ENCODE data around the gene JPH2. TPM values are rescaled to one million over a fixed set of nuclear protein-coding genes. Genes with fewer than 3 reads are reported as not detected.

Gene JPH2
- total RNA-seq, 1 experiment from 2014 or later = 15.8 TPM

- H3K9ac ChIP-seq (ENCODE audit: low read length) = no peak overlapping the region
- H3K9me2 ChIP-seq (replicated peaks; ENCODE audit: low read length) = no peaks in the 10 kb centered on the region
- no peaks in the 10 kb centered on the region for H3K27me3 ChIP-seq (ENCODE audit: low read length)
- POLR2A ChIA-PET (ENCODE audit: unreplicated experiment) = no interaction called here
- intact Hi-C loops (cut with micrococcal nuclease) = no loop called here
- no peak for TF ChIP-seq CTCF (conservative IDR thresholded peaks at IDR 0.05; ENCODE audit: low read depth, low read length)
- no peak for TF ChIP-seq EZH2phosphoT487 (IDR thresholded peaks at IDR 0.05; ENCODE audit: borderline replicate concordance, low read length)
- no peak for TF ChIP-seq EZH2 (IDR thresholded peaks at IDR 0.05; ENCODE audit: low read length, unreplicated experiment)
- no peaks in the 10 kb centered on the region for H4K20me1 ChIP-seq (ENCODE audit: low read length)
- no peaks in the 10 kb centered on the region for H3K79me2 ChIP-seq (ENCODE audit: low read length)
- DNase-seq (no peak), ATAC-seq (no peak)
- H3K36me3 ChIP-seq (ENCODE audit: low read depth, low read length) = no peaks in the 10 kb centered on the region
- H3K4me3 ChIP-seq (ENCODE audit: low read length) = no peak overlapping the region
- CTCF ChIA-PET = no interaction called here
- H3K4me2 ChIP-seq (ENCODE audit: low read length) = no peak overlapping the region
- H2AFZ ChIP-seq (ENCODE audit: low read length) = no peak overlapping the region
- H3K4me1 ChIP-seq (ENCODE audit: insufficient read depth, low read length) = peaks cover 21% of the 10 kb centered on the region
- no peak overlapping the region for H3K27ac ChIP-seq (ENCODE audit: low read length)
- BruUV-seq (replicated peaks) = no TSS peak
- no peaks in the 10 kb centered on the region for H3F3A ChIP-seq (ENCODE audit: low read length, unreplicated experiment)
- H3K9me3 ChIP-seq (ENCODE audit: low read length) = no peaks in the 10 kb centered on the region
Measured at GRCh38 chr20:44075950-44076232, 111.1 kb downstream of the JPH2 start.

GRCh38 chr20:44075191-44075949, 111.6 kb downstream of the JPH2 start:
- no peaks in the 10 kb centered on the region for H3K27me3 ChIP-seq (ENCODE audit: low read length)
- H3F3A ChIP-seq (ENCODE audit: low read length, unreplicated experiment) = no peaks in the 10 kb centered on the region
- H3K4me3 ChIP-seq (ENCODE audit: low read length) = no peak overlapping the region
- no peak overlapping the region for H3K9ac ChIP-seq (ENCODE audit: low read length)
- ATAC-seq (no peak), DNase-seq (no peak)
- H3K4me2 ChIP-seq (ENCODE audit: low read length) = no peak overlapping the region
- H2AFZ ChIP-seq (ENCODE audit: low read length) = no peak overlapping the region
- no peak for TF ChIP-seq CTCF (conservative IDR thresholded peaks at IDR 0.05; ENCODE audit: low read depth, low read length)
- TF ChIP-seq EZH2phosphoT487 (IDR thresholded peaks at IDR 0.05; ENCODE audit: borderline replicate concordance, low read length) = no peak
- TF ChIP-seq EZH2 (IDR thresholded peaks at IDR 0.05; ENCODE audit: low read length, unreplicated experiment) = no peak
- no TSS peak for BruUV-seq (replicated peaks)
- H3K27ac ChIP-seq (ENCODE audit: low read length) = no peak overlapping the region
- no peaks in the 10 kb centered on the region for H3K79me2 ChIP-seq (ENCODE audit: low read length)
- no peaks in the 10 kb centered on the region for H3K9me2 ChIP-seq (replicated peaks; ENCODE audit: low read length)
- no peaks in the 10 kb centered on the region for H3K36me3 ChIP-seq (ENCODE audit: low read depth, low read length)
- POLR2A ChIA-PET (ENCODE audit: unreplicated experiment) = no interaction called here
- CTCF ChIA-PET = no interaction called here
- no peaks in the 10 kb centered on the region for H4K20me1 ChIP-seq (ENCODE audit: low read length)
- no peaks in the 10 kb centered on the region for H3K9me3 ChIP-seq (ENCODE audit: low read length)
- intact Hi-C loops (cut with micrococcal nuclease) = no loop called here
- peaks cover 17% of the 10 kb centered on the region for H3K4me1 ChIP-seq (ENCODE audit: insufficient read depth, low read length)

All from PC-3 (cell line).